ENCODE measurements around the gene PHOX2A.

The PHOX2A gene

DNA sequence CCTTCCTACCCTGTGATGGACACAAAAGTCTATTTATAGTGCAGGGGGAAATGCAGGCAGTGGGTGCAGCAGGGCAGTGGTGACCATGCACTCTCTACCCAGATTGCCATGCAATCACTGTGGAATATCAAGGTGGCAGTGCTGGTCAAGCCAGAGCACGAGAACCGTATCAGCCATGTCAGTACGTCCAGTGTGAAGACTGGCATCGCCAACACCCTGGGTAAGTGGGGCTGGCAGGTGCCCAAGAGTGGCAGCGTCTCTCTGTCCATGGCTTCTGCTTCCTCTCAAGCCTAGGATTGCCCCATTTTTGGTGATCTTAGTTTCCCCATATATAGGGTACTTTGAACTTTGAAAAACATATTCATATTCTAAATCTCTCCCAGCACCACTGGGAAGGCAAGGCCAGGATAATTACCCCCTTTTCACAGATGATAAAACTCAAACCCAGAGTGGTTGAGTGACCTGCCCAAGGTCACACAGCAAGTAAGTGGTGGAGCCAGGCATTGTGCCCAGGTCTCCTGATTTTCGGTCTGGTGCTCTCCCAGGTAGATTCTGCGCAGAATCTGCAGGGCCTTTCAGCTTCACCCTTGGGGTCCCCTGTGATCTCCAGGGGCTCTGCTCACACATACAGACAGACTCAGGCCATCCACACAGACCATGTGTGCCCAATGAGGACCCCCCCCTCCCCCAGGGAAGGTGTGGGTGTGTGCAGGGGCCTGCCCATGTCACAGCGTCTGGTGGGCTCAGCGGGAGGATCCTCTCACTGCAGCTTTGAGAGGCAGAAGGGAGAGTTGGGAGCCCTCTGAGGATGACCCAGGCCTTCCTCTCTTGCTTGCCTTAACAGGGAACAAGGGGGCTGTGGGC is 12.3 kb downstream of the PHOX2A start:
- Histone ChIP-seq H3F3A (ENCODE audit: low read depth) (peaks cover 3% of the 10 kb centered on the region; the same call in 1 of the 2 replicates), H3K4me1 (ENCODE audit: insufficient read depth, low read length, poor library complexity, severe bottlenecking) (peaks cover 6% of the 10 kb centered on the region), H3K79me2 (ENCODE audit: insufficient read depth, low read length) (peaks cover 10% of the 10 kb centered on the region), H3K9me3 (ENCODE audit: insufficient read depth, low read depth, low read length) (no peaks in the 10 kb centered on the region), H3K9me2 (replicated peaks; ENCODE audit: low read depth, low read length) (no peaks in the 10 kb centered on the region), H2AFZ (ENCODE audit: low read length) (no peak overlapping the region), H3K9ac (ENCODE audit: low read depth, low read length, poor library complexity, severe bottlenecking) (no peak overlapping the region), H3K36me3 (ENCODE audit: insufficient read depth, low read length) (peaks cover 75% of the 10 kb centered on the region; the same call in 1 of the 2 replicates), H3K4me3 (ENCODE audit: low read length, poor library complexity, severe bottlenecking) (no peak overlapping the region), H3K27me3 (ENCODE audit: insufficient read depth, low read length, poor library complexity, severe bottlenecking) (no peaks in the 10 kb centered on the region), H4K20me1 (ENCODE audit: insufficient read depth, low read length, poor library complexity, severe bottlenecking) (peaks cover 7% of the 10 kb centered on the region), H3K4me2 (ENCODE audit: low read depth, low read length, poor library complexity, severe bottlenecking) (no peak overlapping the region)
- TF ChIP-seq EZH2phosphoT487 (IDR thresholded peaks at IDR 0.05; ENCODE audit: borderline replicate concordance) = no peak
- TF ChIP-seq, protein P1, sequence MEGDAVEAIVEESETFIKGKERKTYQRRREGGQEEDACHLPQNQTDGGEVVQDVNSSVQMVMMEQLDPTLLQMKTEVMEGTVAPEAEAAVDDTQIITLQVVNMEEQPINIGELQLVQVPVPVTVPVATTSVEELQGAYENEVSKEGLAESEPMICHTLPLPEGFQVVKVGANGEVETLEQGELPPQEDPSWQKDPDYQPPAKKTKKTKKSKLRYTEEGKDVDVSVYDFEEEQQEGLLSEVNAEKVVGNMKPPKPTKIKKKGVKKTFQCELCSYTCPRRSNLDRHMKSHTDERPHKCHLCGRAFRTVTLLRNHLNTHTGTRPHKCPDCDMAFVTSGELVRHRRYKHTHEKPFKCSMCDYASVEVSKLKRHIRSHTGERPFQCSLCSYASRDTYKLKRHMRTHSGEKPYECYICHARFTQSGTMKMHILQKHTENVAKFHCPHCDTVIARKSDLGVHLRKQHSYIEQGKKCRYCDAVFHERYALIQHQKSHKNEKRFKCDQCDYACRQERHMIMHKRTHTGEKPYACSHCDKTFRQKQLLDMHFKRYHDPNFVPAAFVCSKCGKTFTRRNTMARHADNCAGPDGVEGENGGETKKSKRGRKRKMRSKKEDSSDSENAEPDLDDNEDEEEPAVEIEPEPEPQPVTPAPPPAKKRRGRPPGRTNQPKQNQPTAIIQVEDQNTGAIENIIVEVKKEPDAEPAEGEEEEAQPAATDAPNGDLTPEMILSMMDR (conservative IDR thresholded peaks at IDR 0.05; ENCODE audit: low read length) = no peak

DNA sequence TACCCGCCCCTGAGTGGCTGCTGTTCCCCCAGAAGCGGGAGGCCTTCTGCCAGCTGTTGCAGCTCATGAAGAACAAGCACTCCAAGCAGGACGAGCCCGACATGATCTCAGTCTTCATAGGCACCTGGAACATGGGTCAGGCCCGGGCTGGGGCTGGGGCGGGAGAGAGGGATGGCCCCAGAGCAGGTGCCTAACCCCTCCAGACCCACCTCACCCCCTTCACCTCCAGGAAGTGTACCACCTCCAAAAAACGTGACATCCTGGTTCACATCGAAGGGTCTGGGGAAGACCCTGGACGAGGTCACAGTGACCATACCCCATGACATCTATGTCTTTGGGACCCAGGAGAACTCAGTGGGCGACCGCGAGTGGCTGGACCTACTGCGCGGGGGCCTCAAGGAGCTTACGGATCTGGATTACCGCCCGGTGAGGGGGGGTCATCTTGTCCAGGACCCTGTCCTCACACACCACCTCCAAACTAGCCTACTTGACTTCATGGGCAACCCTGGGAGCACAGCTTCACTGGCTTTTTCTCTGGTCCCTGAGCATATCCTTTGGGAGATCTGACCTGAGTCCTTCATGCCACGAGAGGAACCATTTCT is 13.1 kb downstream of the PHOX2A start:
- no peak overlapping the region for H3K4me3 ChIP-seq (ENCODE audit: low read length, poor library complexity, severe bottlenecking)
- no peak overlapping the region for H3K9ac ChIP-seq (ENCODE audit: low read depth, low read length, poor library complexity, severe bottlenecking)
- no peak overlapping the region for H3K4me2 ChIP-seq (ENCODE audit: low read depth, low read length, poor library complexity, severe bottlenecking)
- peaks cover 17% of the 10 kb centered on the region for H3K79me2 ChIP-seq (ENCODE audit: insufficient read depth, low read length)
- no peaks in the 10 kb centered on the region for H3F3A ChIP-seq (ENCODE audit: low read depth)
- TF ChIP-seq, protein P1 (conservative IDR thresholded peaks at IDR 0.05; ENCODE audit: low read length) = no peak
- no peak for TF ChIP-seq EZH2phosphoT487 (IDR thresholded peaks at IDR 0.05; ENCODE audit: borderline replicate concordance)
- peaks cover 15% of the 10 kb centered on the region for H4K20me1 ChIP-seq (ENCODE audit: insufficient read depth, low read length, poor library complexity, severe bottlenecking)
- H3K27me3 ChIP-seq (ENCODE audit: insufficient read depth, low read length, poor library complexity, severe bottlenecking) = no peaks in the 10 kb centered on the region
- no peak overlapping the region for H2AFZ ChIP-seq (ENCODE audit: low read length)
- no peaks in the 10 kb centered on the region for H3K9me2 ChIP-seq (replicated peaks; ENCODE audit: low read depth, low read length)
- H3K4me1 ChIP-seq (ENCODE audit: insufficient read depth, low read length, poor library complexity, severe bottlenecking) = peaks cover 12% of the 10 kb centered on the region
- no peaks in the 10 kb centered on the region for H3K9me3 ChIP-seq (ENCODE audit: insufficient read depth, low read depth, low read length)
- peaks cover 67% of the 10 kb centered on the region; the same call in 1 of the 2 replicates for H3K36me3 ChIP-seq (ENCODE audit: insufficient read depth, low read length)

GRCh38 chr11:72229925-72230763 is 13.8 kb downstream of the PHOX2A start:
- peaks cover 20% of the 10 kb centered on the region for H3K4me1 ChIP-seq (ENCODE audit: insufficient read depth, low read length, poor library complexity, severe bottlenecking)
- TF ChIP-seq, protein P1 (conservative IDR thresholded peaks at IDR 0.05; ENCODE audit: low read length) = no peak
- no peak for TF ChIP-seq EZH2phosphoT487 (IDR thresholded peaks at IDR 0.05; ENCODE audit: borderline replicate concordance)
- no peak overlapping the region for H3K4me3 ChIP-seq (ENCODE audit: low read length, poor library complexity, severe bottlenecking)
- no peaks in the 10 kb centered on the region for H3K9me2 ChIP-seq (replicated peaks; ENCODE audit: low read depth, low read length)
- peaks cover 25% of the 10 kb centered on the region for H3K79me2 ChIP-seq (ENCODE audit: insufficient read depth, low read length)
- H3K9ac ChIP-seq (ENCODE audit: low read depth, low read length, poor library complexity, severe bottlenecking) = no peak overlapping the region
- no peak overlapping the region for H3K4me2 ChIP-seq (ENCODE audit: low read depth, low read length, poor library complexity, severe bottlenecking)
- H4K20me1 ChIP-seq (ENCODE audit: insufficient read depth, low read length, poor library complexity, severe bottlenecking) = peaks cover 22% of the 10 kb centered on the region
- H3K36me3 ChIP-seq (ENCODE audit: insufficient read depth, low read length) = peaks cover 62% of the 10 kb centered on the region; the same call in 1 of the 2 replicates
- H3K27me3 ChIP-seq (ENCODE audit: insufficient read depth, low read length, poor library complexity, severe bottlenecking) = no peaks in the 10 kb centered on the region
- no peaks in the 10 kb centered on the region for H3F3A ChIP-seq (ENCODE audit: low read depth)
- H2AFZ ChIP-seq (ENCODE audit: low read length) = no peak overlapping the region
- no peaks in the 10 kb centered on the region for H3K9me3 ChIP-seq (ENCODE audit: insufficient read depth, low read depth, low read length)

Measured in Loucy (cell line).